GM12878 (cell line): ENCODE results near the gene CAP2.

Experiments used
- BCL3 ChIP-seq: IDR thresholded peaks from 2 replicates; pipeline ENCODE4 v1.6.1; 2011; ENCODE audit warnings: borderline replicate concordance, low read depth, mild to moderate bottlenecking, moderate library complexity, low read length; ENCODE audit not compliant: insufficient read depth, poor library complexity, severe bottlenecking
- CTCF ChIP-seq, 3 experiments: IDR thresholded peaks in 2 of 3; conservative IDR thresholded peaks in 1 of 3; 2 replicates each; pipeline ENCODE4 v1.5.1; 2011; ENCODE audit warnings: low read depth in 3 of 3, low read length in 3 of 3, mild to moderate bottlenecking in 3 of 3, control low read depth in 2 of 3, moderate library complexity in 2 of 3, inconsistent platforms in 1 of 3, mixed read lengths in 1 of 3; ENCODE audit not compliant: control insufficient read depth in 2 of 3, insufficient read depth in 1 of 3; ENCODE audit errors: extremely low read depth in 1 of 3
- FOXM1 ChIP-seq: IDR thresholded peaks from 2 replicates; pipeline ENCODE4 v1.6.1; 2012; ENCODE audit warnings: low read depth, mild to moderate bottlenecking, inconsistent platforms, low read length, moderate library complexity
- MXI1 ChIP-seq: fragments of 150-350 bp; IDR thresholded peaks from 2 replicates; pipeline ENCODE4 v1.6.1; 2011; ENCODE audit warnings: low read depth, mild to moderate bottlenecking, inconsistent platforms, low read length, improper control_type of control experiment
- POLR2A ChIP-seq: IDR thresholded peaks from 2 replicates; pipeline ENCODE4 v1.6.1; 2011; ENCODE audit warnings: low read depth, mild to moderate bottlenecking, low read length
- RCOR1 ChIP-seq: conservative IDR thresholded peaks from 2 replicates; pipeline ENCODE4 v1.6.1; 2012; ENCODE audit warnings: low read depth, low read length, improper control_type of control experiment
- SMAD1 ChIP-seq: fragments of 450-650 bp; IDR thresholded peaks from 2 replicates; pipeline ENCODE4 v1.6.1; 2018; ENCODE audit warnings: mild to moderate bottlenecking, low read depth; ENCODE audit not compliant: partially characterized antibody
- SMAD5 ChIP-seq: IDR thresholded peaks from 2 replicates; pipeline ENCODE4 v1.6.1; 2016; ENCODE audit warnings: antibody characterized with exemption, low read depth
- STAT1 ChIP-seq: fragments of 450-650 bp; conservative IDR thresholded peaks from 2 replicates; pipeline ENCODE4 v1.6.1; 2014; ENCODE audit warnings: antibody characterized with exemption, mild to moderate bottlenecking
- YY1 ChIP-seq: IDR thresholded peaks from 2 replicates; pipeline ENCODE4 v1.6.1; 2011; ENCODE audit warnings: low read depth, mild to moderate bottlenecking, low read length
- ZSCAN29 ChIP-seq: fragments of 450-650 bp; IDR thresholded peaks from 2 replicates; pipeline ENCODE4 v1.6.1; 2017; ENCODE audit warnings: mild to moderate bottlenecking, moderate library complexity

- TF ChIP-seq MXI1 (no peak), SMAD5 (no peak), SMAD1 (no peak), CTCF (IDR thresholded peaks at IDR 0.05 in 2 of 3, conservative IDR thresholded peaks at IDR 0.05 in 1 of 3; ENCODE audit: control insufficient read depth in 2 of 3, extremely low read depth in 1 of 3, insufficient read depth in 1 of 3, low read depth in 3 of 3, low read length in 3 of 3) (no peak), POLR2A (no peak), STAT1 (no peak), RCOR1 (no peak), BCL3 (no peak), YY1 (no peak), ZSCAN29 (no peak), FOXM1 (no peak)
These were observed 162.6 kb downstream of the CAP2 start for GRCh38 chr6:17556014-17556413.
